SH-SY5Y (cell line): ENCODE measurements around the gene C19orf38.

ENCODE experiments used
- GATA2 ChIP-seq: IDR thresholded peaks from 2 replicates; pipeline ENCODE4 v1.6.1; 2011; ENCODE audit warnings: mild to moderate bottlenecking, low read depth, low read length
- GATA3 ChIP-seq: IDR thresholded peaks from 2 replicates; pipeline ENCODE4 v1.6.1; 2011; ENCODE audit warnings: low read depth, mild to moderate bottlenecking, low read length, moderate library complexity

DNA sequence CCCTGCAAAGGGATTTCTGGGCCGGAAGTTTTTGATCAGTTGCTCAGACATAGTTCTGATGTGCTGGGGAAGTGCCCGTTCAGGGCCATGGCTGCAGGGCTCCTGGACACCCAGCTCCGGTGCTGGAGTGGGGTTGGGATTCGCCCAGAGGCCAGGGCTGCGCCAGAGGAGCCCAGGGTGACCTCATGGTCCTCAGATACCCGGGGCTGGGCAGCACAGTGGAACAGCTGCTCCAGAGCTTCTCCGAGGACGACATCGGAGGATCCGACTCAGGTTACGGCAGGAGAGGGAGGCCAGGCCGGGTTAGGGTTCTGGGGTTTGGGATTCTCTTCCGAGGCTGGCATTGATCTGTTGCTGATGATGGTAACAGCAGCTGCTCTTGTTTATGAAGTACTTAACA is 44.0 kb downstream of the C19orf38 start:
- TF ChIP-seq GATA3, result no peak
- no peak for TF ChIP-seq GATA2
